Ovary (tissue), 9 donors: ENCODE results near the gene STAT6. TPM values are rescaled to one million over a fixed set of nuclear protein-coding genes. Genes with fewer than 3 reads are reported as not detected.

Experiments used
- DNase-seq, 5 donors: peaks; one replicate each; pipeline ENCODE4 v3.0.0-alpha.2; 2019 to 2020
- H3K27ac ChIP-seq, 2 donors: fragments of 200-600 bp; one replicate each; pipeline versions ENCODE4 v1.5.1 to v1.8.0; 2019 to 2022
- H3K27me3 ChIP-seq: fragments of 200-600 bp; one replicate; pipeline ENCODE4 v1.8.0; 2022
- H3K36me3 ChIP-seq: fragments of 200-600 bp; sonication (generic); one replicate; pipeline ENCODE4 v1.5.1; 2019
- H3K4me1 ChIP-seq: one replicate; pipeline ENCODE4 v1.8.1; 2013; ENCODE audit warnings: mild to moderate bottlenecking, moderate library complexity; ENCODE audit not compliant: insufficient read depth
- H3K4me3 ChIP-seq: fragments of 200-600 bp; sonication (generic); one replicate; pipeline ENCODE4 v1.5.1; 2017
- H3K9me3 ChIP-seq, 2 donors: fragments of 200-600 bp in 1 of 2; sonication (generic) in 1 of 2; one replicate each; pipeline versions ENCODE4 v1.5.1 to v1.8.1; 2013 to 2019; ENCODE audit warnings: mild to moderate bottlenecking in 1 of 2, moderate library complexity in 1 of 2
- CTCF ChIP-seq, 3 donors: fragments of 450-650 bp in 2 of 3; fragments of 200-600 bp in 1 of 3; IDR thresholded peaks; one replicate each; pipeline versions ENCODE4 v1.5.1 to v1.8.0; 2016 to 2022; ENCODE audit warnings: antibody characterized with exemption in 3 of 3, mild to moderate bottlenecking in 1 of 3
- EP300 ChIP-seq: sonication (generic); formaldehyde crosslinking; IDR thresholded peaks from one replicate; pipeline ENCODE4 v1.6.1; 2017; ENCODE audit warnings: antibody characterized with exemption
- POLR2A ChIP-seq: fragments of 450-650 bp; IDR thresholded peaks from one replicate; pipeline ENCODE4 v1.6.1; 2017; ENCODE audit warnings: antibody characterized with exemption, mild to moderate bottlenecking, moderate library complexity
- WGBS, 3 donors: extraction: QIAGEN DNeasy Blood & Tissue Kit in 1 of 3; methylation state at CpG; one replicate each; pipeline versions ENCODE4 v1.1.5 to v1.1.7; 2013 to 2017; 5-methylcytosine and 5-hydroxymethylcytosine counted together
- intact Hi-C, 4 donors: fragments of 100-400 bp; cut with DNase I; formaldehyde crosslinking; loops; one replicate each; pipeline versions ENCODE4 v1.11.0 to v1.15.1; 2022 to 2023
- polyA plus RNA-seq, 2 donors: library from polyadenylated mRNA; stranded (reverse); fragments of 200-250 nt in 1 of 2; fragments of 350-450 nt in 1 of 2; fragmentation: Illumina TruSeq in 1 of 2; extraction: RNeasy Lipid Tissue Mini Kit (QIAGEN cat#74804) in 1 of 2; gene quantifications; one replicate each; pipeline ENCODE4 v1.2.3, GENCODE V29; 2013 to 2014
- total RNA-seq, 7 donors: library from RNA; depleted of rRNA in 2 of 7; stranded (reverse); fragments of >200 nt in 2 of 7; fragmentation: NEBNext Ultra II Directional in 3 of 7; extraction: Animal tissue kit (Norgen Biotek cat#: 25700) in 3 of 7; gene quantifications; one replicate each; pipeline versions ENCODE4 v1.1.0 to v1.2.4, GENCODE V29; 2016 to 2023
- donor health status: DM: no; HTN: no; CAD: no; lungs with moderate emphysema.
- donor health status: DM: no; HTN: no; CAD: no.
- donor health status: Bipolar disorder and iron deficiency.
- donor health status: DM: yes; HTN: yes; CAD: no.
- donor health status: DM: no; HTN: no; CAD: no.
- donor health status: DM: yes; HTN: yes; CAD: no.

The STAT6 gene
- total and polyA plus RNA-seq, 9 donors = 67.4 to 211 (median 166) TPM

GRCh38 chr12:57072661-57073060, 38.5 kb downstream of the STAT6 start:
- no peak for DNase-seq
- intact Hi-C loops = loop anchor here in 3 of 4 donors (5.0 kb wide), 4 partner anchors 40 to 330 kb away; partner anchors contain the start of gene STAT6 (in 1 of the 3)
- H3K27me3 ChIP-seq = no peaks in the 10 kb centered on the region
- H3K9me3 ChIP-seq = no peaks in the 10 kb centered on the region
- no peaks in the 10 kb centered on the region for H3K36me3 ChIP-seq
- WGBS, 3 donors = 38 to 52% (median 48%) methylated on average over 2 of the region's 2 CpGs
- no peak for TF ChIP-seq EP300
- no peak overlapping the region for H3K27ac ChIP-seq
- no peak overlapping the region for H3K4me3 ChIP-seq
- peaks cover 2% of the 10 kb centered on the region for H3K4me1 ChIP-seq

- Histone ChIP-seq H3K9me3 (no peaks in the 10 kb centered on the region), H3K4me1 (peaks cover 1% of the 10 kb centered on the region), H3K27ac (peak overlapping the region; percentile 56 to 76), H3K36me3 (no peaks in the 10 kb centered on the region), H3K27me3 (no peaks in the 10 kb centered on the region), H3K4me3 (no peak overlapping the region)
- TF ChIP-seq POLR2A (no peak), CTCF (IDR thresholded peaks at IDR 0.05) (peak; percentile 78 to 97 (median 96)), EP300 (no peak)
- WGBS, 3 donors = 11 to 15% (median 12%) methylated on average over 3 of the region's 3 CpGs
- intact Hi-C loops = loop anchor here in 3 of 4 donors (2.0 to 5.0 kb wide), 4 partner anchors 41 to 113 kb away; partner anchors contain the start of gene STAT6 (in 2 of the 3)
- DNase-seq = peak in 4 of 5 donors; percentile 55 to 79 (median 58)
Measured at GRCh38 chr12:57069523-57069922, 41.6 kb downstream of the STAT6 start.

GRCh38 chr12:57066245-57066644, 44.9 kb downstream of the STAT6 start:
- Histone ChIP-seq H3K4me3 (no peak overlapping the region), H3K27ac (no peak overlapping the region), H3K27me3 (no peaks in the 10 kb centered on the region), H3K36me3 (no peaks in the 10 kb centered on the region), H3K4me1 (peaks cover 1% of the 10 kb centered on the region), H3K9me3 (no peaks in the 10 kb centered on the region)
- DNase-seq = no peak
- no peak for TF ChIP-seq EP300
- no peak for TF ChIP-seq POLR2A
- TF ChIP-seq CTCF (IDR thresholded peaks at IDR 0.05) = no peak
- 71 to 82% (median 78%) methylated on average over 2 of the region's 2 CpGs for WGBS, 3 donors
- intact Hi-C loops = loop anchor here in 1 of 4 donors (5.0 kb wide), 2 partner anchors 46 to 116 kb away; partner anchors contain the start of gene STAT6

GRCh38 chr12:57063991-57064685, 47.0 kb downstream of the STAT6 start:
- Histone ChIP-seq H3K36me3 (no peaks in the 10 kb centered on the region), H3K4me3 (no peak overlapping the region), H3K27me3 (no peaks in the 10 kb centered on the region), H3K27ac (no peak overlapping the region), H3K9me3 (no peaks in the 10 kb centered on the region), H3K4me1 (no peaks in the 10 kb centered on the region)
- intact Hi-C loops = no loop called here
- no peak for TF ChIP-seq CTCF (IDR thresholded peaks at IDR 0.05)
- WGBS, 3 donors = 60 to 69% (median 66%) methylated on average over 5 of the region's 5 CpGs
- no peak for DNase-seq

- intact Hi-C loops = no loop called here
- no peak for TF ChIP-seq EP300
- TF ChIP-seq POLR2A = no peak
- no peak for TF ChIP-seq CTCF (IDR thresholded peaks at IDR 0.05)
- no peak for DNase-seq
- Histone ChIP-seq H3K27ac (no peak overlapping the region), H3K9me3 (no peaks in the 10 kb centered on the region), H3K36me3 (no peaks in the 10 kb centered on the region), H3K27me3 (no peaks in the 10 kb centered on the region), H3K4me1 (no peaks in the 10 kb centered on the region), H3K4me3 (no peak overlapping the region)
- 89 to 95% (median 92%) methylated on average over 1 of the region's 1 CpG for WGBS, 3 donors
Measured at GRCh38 chr12:57058454-57058853, 52.7 kb downstream of the STAT6 start.
